Endothelial cell of umbilical vein (primary cell): ENCODE data around the gene SYNE1. TPM values are rescaled to one million over a fixed set of nuclear protein-coding genes. Genes with fewer than 3 reads are reported as not detected.

ENCODE experiments used
- BruUV-seq: library from RNA; stranded (reverse); fragments of 400-500 nt; replicated peaks from 2 replicates; lab custom pipeline; 2021; lab: Mats Ljungman, UMichigan
- CTCF ChIA-PET: fragments of 300-600, 350-600 bp; sonication (Branson Sonifier 250); formaldehyde crosslinking; loops from one replicate; lab custom pipeline; 2021; ENCODE audit warnings: antibody characterized with exemption, inconsistent platforms; lab: Charles Lee
- POLR2A ChIA-PET: fragments of 300-600, 350-600 bp; sonication (Branson Sonifier 250); formaldehyde crosslinking; loops from one replicate; lab custom pipeline; 2021; ENCODE audit warnings: antibody characterized with exemption, inconsistent platforms; lab: Charles Lee
- DNase-seq: peaks from one replicate; pipeline ENCODE4 v3.0.0-alpha.2; 2011; ENCODE audit warnings: low read depth, low spot score
- FAIRE-seq: peaks from 2 replicates; lab custom pipeline; 2011; peaks lifted over from hg19 to GRCh38; lab: Jason Lieb, UNC
- H2AFZ ChIP-seq: 2 replicates; pipeline ENCODE4 v1.6.0; 2012; ENCODE audit warnings: low read depth, low read length, control low read depth, inconsistent platforms
- H3K27ac ChIP-seq: 2 replicates; pipeline ENCODE4 v1.5.1; 2011; ENCODE audit warnings: low read depth, mild to moderate bottlenecking, control low read depth, low read length, moderate library complexity; ENCODE audit not compliant: insufficient read depth
- H3K27me3 ChIP-seq, 2 experiments: 2 replicates each; pipeline versions ENCODE4 v1.6.0 to v1.6.1; 2011; ENCODE audit warnings: low read length in 2 of 2, mixed read lengths in 1 of 2; ENCODE audit not compliant: control insufficient read depth in 2 of 2, insufficient read depth in 2 of 2
- H3K36me3 ChIP-seq, 2 experiments: 2 replicates in 1 of 2; 3 replicates in 1 of 2; pipeline ENCODE4 v1.5.1; 2011; ENCODE audit warnings: low read length in 2 of 2, mild to moderate bottlenecking in 1 of 2, moderate library complexity in 1 of 2; ENCODE audit not compliant: control insufficient read depth in 2 of 2, insufficient read depth in 2 of 2; ENCODE audit errors: extremely low read depth in 1 of 2
- H3K4me1 ChIP-seq: 3 replicates; pipeline ENCODE4 v1.5.1; 2011; ENCODE audit warnings: mild to moderate bottlenecking, low read length; ENCODE audit not compliant: control insufficient read depth, insufficient read depth; ENCODE audit errors: extremely low read depth
- H3K4me2 ChIP-seq: 2 replicates; pipeline ENCODE4 v1.6.1; 2011; ENCODE audit warnings: low read length, control low read depth, mixed read lengths; ENCODE audit not compliant: insufficient read depth
- H3K4me3 ChIP-seq, 3 experiments: fragments of 200-600 bp in 1 of 3; sonication (generic), shearing (Covaris generic) in 1 of 3; replicated peaks in 1 of 3; 2 replicates each; pipeline ENCODE4 v1.5.1; 2011 to 2016; ENCODE audit warnings: control low read depth in 3 of 3, low read length in 3 of 3, mild to moderate bottlenecking in 2 of 3, inconsistent platforms in 1 of 3, low read depth in 1 of 3, moderate library complexity in 1 of 3; ENCODE audit not compliant: insufficient read depth in 1 of 3
- H3K79me2 ChIP-seq: 2 replicates; pipeline ENCODE4 v1.6.0; 2012; ENCODE audit warnings: low read length, inconsistent platforms; ENCODE audit not compliant: control insufficient read depth, insufficient read depth
- H3K9ac ChIP-seq: replicated peaks from 2 replicates; pipeline ENCODE3; 2011; ENCODE audit warnings: low read length, control low read depth; ENCODE audit not compliant: insufficient read depth; ENCODE audit errors: extremely low read depth
- H3K9me1 ChIP-seq: replicated peaks from 3 replicates; pipeline ENCODE4 v1.6.0; 2011; ENCODE audit warnings: mild to moderate bottlenecking, low read length; ENCODE audit not compliant: control insufficient read depth, insufficient read depth; ENCODE audit errors: extremely low read depth
- H3K9me3 ChIP-seq: replicated peaks from 2 replicates; pipeline ENCODE4 v1.5.1; 2012; ENCODE audit warnings: low read length, inconsistent platforms; ENCODE audit not compliant: control insufficient read depth, insufficient read depth
- H4K20me1 ChIP-seq: replicated peaks from 2 replicates; pipeline ENCODE3; 2011; ENCODE audit warnings: mild to moderate bottlenecking, low read length; ENCODE audit not compliant: control insufficient read depth, insufficient read depth; ENCODE audit errors: extremely low read depth
- EZH2 ChIP-seq: IDR thresholded peaks from 2 replicates; pipeline ENCODE4 v1.6.1; 2012; ENCODE audit warnings: borderline replicate concordance, low read depth, mild to moderate bottlenecking, moderate library complexity, low read length, inconsistent platforms; ENCODE audit not compliant: severe bottlenecking
- FOS ChIP-seq: IDR thresholded peaks from 2 replicates; pipeline ENCODE4 v1.6.1; 2011; ENCODE audit warnings: mild to moderate bottlenecking, low read length, moderate library complexity, borderline replicate concordance; ENCODE audit not compliant: insufficient read depth
- GATA2 ChIP-seq: IDR thresholded peaks from 2 replicates; pipeline ENCODE4 v1.7.0; 2011; ENCODE audit warnings: low read depth, mild to moderate bottlenecking, moderate library complexity, mixed read lengths, low read length; ENCODE audit not compliant: insufficient read length, insufficient read depth
- JUN ChIP-seq: IDR thresholded peaks from 2 replicates; pipeline ENCODE4 v1.6.1; 2011; ENCODE audit warnings: borderline replicate concordance, low read depth; ENCODE audit not compliant: insufficient read length, insufficient read depth
- MYC ChIP-seq: IDR thresholded peaks from one replicate; pipeline ENCODE4 v1.6.1; 2011; ENCODE audit warnings: mild to moderate bottlenecking, low read depth, low read length
- POLR2A ChIP-seq: IDR thresholded peaks from 2 replicates; pipeline ENCODE4 v1.6.1; 2012; ENCODE audit warnings: low read depth, mild to moderate bottlenecking, control low read depth, low read length
- POLR2AphosphoS5 ChIP-seq: IDR thresholded peaks from 2 replicates; pipeline ENCODE4 v1.6.1; 2012; ENCODE audit warnings: low read depth, mild to moderate bottlenecking, control low read depth, low read length, moderate library complexity; ENCODE audit not compliant: insufficient read depth
- dilution Hi-C: fragments of 300-500 bp; cut with MboI; formaldehyde crosslinking; loops from one replicate; pipeline ENCODE4 v1.15.0; 2019; ENCODE audit warnings: low sequenced_read_pairs; ENCODE audit not compliant: extremely low pct_ligation_motif_present
- intact Hi-C: fragments of 100-400 bp; cut with micrococcal nuclease; formaldehyde crosslinking; loops from one replicate; pipeline ENCODE4 v1.10.0; 2022
- polyA plus RNA-seq, 4 experiments: library from polyadenylated mRNA; depleted of rRNA in 3 of 4; stranded (reverse) in 3 of 4; unstranded in 1 of 4; fragments of >200 nt; gene quantifications; 2 replicates each; pipeline versions ENCODE4 v1.2.1 to v1.2.3, GENCODE V29; 2011 to 2012; ENCODE audit warnings: missing spikeins in 1 of 4
- total RNA-seq: library from RNA; stranded (reverse); gene quantifications from 2 replicates; pipeline ENCODE4 v1.2.3, GENCODE V29; 2021
- TF ChIP-seq, protein P1 (sequence below): IDR thresholded peaks from 2 replicates; pipeline ENCODE4 v1.6.1; 2011; ENCODE audit not compliant: insufficient read depth, insufficient read length
- TF ChIP-seq, protein P2 (sequence below), 2 donors: IDR thresholded peaks; 1 replicate in 1 of 2; 2 replicates in 1 of 2; pipeline ENCODE4 v1.5.1; 2011; ENCODE audit warnings: low read length in 2 of 2, mild to moderate bottlenecking in 2 of 2, moderate library complexity in 2 of 2, control low read depth in 1 of 2, inconsistent platforms in 1 of 2, low read depth in 1 of 2; ENCODE audit not compliant: insufficient read depth in 1 of 2; ENCODE audit errors: extremely low read depth in 1 of 2

The SYNE1 gene
- total and polyA plus RNA-seq, 2 donors (not counting 3 experiments of a cell fraction or from before 2014, with no cell fraction given) = 26.5 to 52.3 TPM

DNA sequence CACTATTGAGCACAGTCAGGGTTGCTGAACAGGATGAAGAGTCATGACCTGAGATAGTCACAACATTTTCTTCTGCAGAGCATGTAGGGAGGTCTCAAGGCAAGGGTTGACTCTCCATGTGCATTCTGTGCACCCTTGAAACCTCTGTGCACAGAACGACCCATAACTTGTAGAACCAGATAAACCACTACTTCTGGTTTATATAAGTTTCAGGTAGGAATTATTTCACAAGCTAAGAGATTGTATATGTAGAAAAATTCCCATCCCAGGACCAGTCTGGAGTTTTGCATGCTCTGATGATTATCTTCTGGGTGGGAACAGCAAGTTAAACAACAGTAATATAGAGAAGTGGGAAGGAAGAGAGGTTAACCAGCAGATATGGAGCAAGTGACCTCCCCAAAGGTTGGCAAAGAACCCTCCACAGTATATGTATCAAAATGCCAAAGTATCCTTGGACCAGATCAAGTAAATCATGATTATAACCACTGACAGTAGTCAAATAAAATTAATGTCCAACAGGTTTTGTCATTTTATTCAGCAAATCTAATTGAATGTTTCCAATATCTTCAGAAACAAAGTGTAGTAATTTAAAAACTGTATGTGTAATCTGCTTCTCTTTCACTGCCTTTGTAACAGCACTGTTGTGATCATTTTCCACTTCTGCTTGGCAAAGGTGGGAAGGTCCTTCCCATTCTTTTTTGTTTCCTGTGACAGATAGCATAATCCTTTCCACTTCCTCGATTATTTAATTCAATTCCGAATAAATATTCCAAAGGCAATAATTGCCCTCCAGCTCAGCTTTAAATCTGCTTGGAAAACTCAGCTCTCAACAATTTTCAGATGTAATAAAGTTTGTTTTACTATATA, 104.4 kb downstream of the SYNE1 start:
- intact Hi-C loops = no loop called here
- H3K4me3 ChIP-seq = no peak overlapping the region
- no peaks in the 10 kb centered on the region for H3K9me3 ChIP-seq
- BruUV-seq = no TSS peak
- H3K27me3 ChIP-seq = no peaks in the 10 kb centered on the region
- ChIA-PET POLR2A (no interaction called here), CTCF (interaction anchor here (2.2 kb wide), 1 partner anchor 25 kb away, joined by 7 read pairs; no protein-coding TSS in a partner anchor)
- no peak overlapping the region for H3K9ac ChIP-seq
- no peaks in the 10 kb centered on the region for H4K20me1 ChIP-seq
- DNase-seq (no peak), FAIRE-seq (no peak)
- H3K4me1 ChIP-seq = no peaks in the 10 kb centered on the region
- dilution Hi-C loops = no loop called here
- H3K79me2 ChIP-seq = no peaks in the 10 kb centered on the region
- no peaks in the 10 kb centered on the region for H3K36me3 ChIP-seq
- no peak overlapping the region for H3K4me2 ChIP-seq
- H3K27ac ChIP-seq = no peak overlapping the region
- no peak for TF ChIP-seq JUN
- no peak for TF ChIP-seq FOS
- no peak for TF ChIP-seq POLR2A
- TF ChIP-seq, protein P1, sequence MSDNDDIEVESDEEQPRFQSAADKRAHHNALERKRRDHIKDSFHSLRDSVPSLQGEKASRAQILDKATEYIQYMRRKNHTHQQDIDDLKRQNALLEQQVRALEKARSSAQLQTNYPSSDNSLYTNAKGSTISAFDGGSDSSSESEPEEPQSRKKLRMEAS = no peak
- TF ChIP-seq GATA2 = no peak
- TF ChIP-seq MYC = no peak
- TF ChIP-seq POLR2AphosphoS5 = no peak
- TF ChIP-seq, protein P2, sequence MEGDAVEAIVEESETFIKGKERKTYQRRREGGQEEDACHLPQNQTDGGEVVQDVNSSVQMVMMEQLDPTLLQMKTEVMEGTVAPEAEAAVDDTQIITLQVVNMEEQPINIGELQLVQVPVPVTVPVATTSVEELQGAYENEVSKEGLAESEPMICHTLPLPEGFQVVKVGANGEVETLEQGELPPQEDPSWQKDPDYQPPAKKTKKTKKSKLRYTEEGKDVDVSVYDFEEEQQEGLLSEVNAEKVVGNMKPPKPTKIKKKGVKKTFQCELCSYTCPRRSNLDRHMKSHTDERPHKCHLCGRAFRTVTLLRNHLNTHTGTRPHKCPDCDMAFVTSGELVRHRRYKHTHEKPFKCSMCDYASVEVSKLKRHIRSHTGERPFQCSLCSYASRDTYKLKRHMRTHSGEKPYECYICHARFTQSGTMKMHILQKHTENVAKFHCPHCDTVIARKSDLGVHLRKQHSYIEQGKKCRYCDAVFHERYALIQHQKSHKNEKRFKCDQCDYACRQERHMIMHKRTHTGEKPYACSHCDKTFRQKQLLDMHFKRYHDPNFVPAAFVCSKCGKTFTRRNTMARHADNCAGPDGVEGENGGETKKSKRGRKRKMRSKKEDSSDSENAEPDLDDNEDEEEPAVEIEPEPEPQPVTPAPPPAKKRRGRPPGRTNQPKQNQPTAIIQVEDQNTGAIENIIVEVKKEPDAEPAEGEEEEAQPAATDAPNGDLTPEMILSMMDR (IDR thresholded peaks at IDR 0.05; ENCODE audit: extremely low read depth in 1 of 2, insufficient read depth in 1 of 2, low read depth in 1 of 2, low read length in 2 of 2) = no peak
- no peak for TF ChIP-seq EZH2
- no peaks in the 10 kb centered on the region for H3K9me1 ChIP-seq
- no peak overlapping the region for H2AFZ ChIP-seq
